Heart right ventricle (tissue), 16 donors: ENCODE measurements around the gene SMIM44. TPM values are rescaled to one million over a fixed set of nuclear protein-coding genes. Genes with fewer than 3 reads are reported as not detected.
"Not testable (repeated sequence)": the region's sequence is repeated elsewhere in the genome, so short reads cannot be mapped to it uniquely, and the experiment has no call there.

Experiments
- ATAC-seq, 8 donors: fragments of 200-7000 bp; cut with Tn5 transposase; one replicate each; pipeline ENCODE4 v1.9.1; 2020; ENCODE audit warnings: mild to moderate bottlenecking in 8 of 8, moderate library complexity in 8 of 8, moderate number of reproducible peaks in 1 of 8
- DNase-seq, 2 donors: peaks; one replicate each; pipeline ENCODE4 v3.0.0-alpha.2; 2020
- H3K27ac ChIP-seq, 10 donors: fragments of 200-600 bp; sonication (generic) in 2 of 10; one replicate each; pipeline versions ENCODE4 v1.5.0 to v1.8.0; 2020 to 2022; ENCODE audit warnings: mild to moderate bottlenecking in 3 of 10
- H3K27me3 ChIP-seq, 7 donors: fragments of 200-600 bp; one replicate each; pipeline ENCODE4 v1.8.0; 2021 to 2022; ENCODE audit warnings: mild to moderate bottlenecking in 2 of 7
- H3K36me3 ChIP-seq, 9 donors: fragments of 200-600 bp; sonication (generic) in 1 of 9; one replicate each; pipeline versions ENCODE4 v1.5.0 to v1.8.0; 2020 to 2022; ENCODE audit warnings: mild to moderate bottlenecking in 2 of 9
- H3K4me1 ChIP-seq, 9 donors: fragments of 200-600 bp; sonication (generic) in 1 of 9; one replicate each; pipeline versions ENCODE4 v1.5.0 to v1.8.0; 2020 to 2022; ENCODE audit warnings: mild to moderate bottlenecking in 4 of 9
- H3K4me3 ChIP-seq, 10 donors: fragments of 200-600 bp; sonication (generic) in 2 of 10; one replicate each; pipeline versions ENCODE4 v1.5.0 to v1.8.0; 2020 to 2022; ENCODE audit warnings: mild to moderate bottlenecking in 7 of 10, moderate library complexity in 2 of 10
- H3K9me3 ChIP-seq, 11 donors: fragments of 200-600 bp in 10 of 11; sonication (generic) in 2 of 11; one replicate each; pipeline versions ENCODE4 v1.5.0 to v1.8.0; 2013 to 2022; ENCODE audit warnings: mild to moderate bottlenecking in 2 of 11, control low read depth in 1 of 11, moderate library complexity in 1 of 11
- WGBS, 2 donors: extraction: QIAGEN DNeasy Blood & Tissue Kit; methylation state at CpG; one replicate each; pipeline ENCODE4 v1.1.7; 2013; ENCODE audit warnings: inconsistent platforms in 1 of 2; 5-methylcytosine and 5-hydroxymethylcytosine counted together
- intact Hi-C, 10 donors: fragments of 100-400 bp; cut with DNase I; formaldehyde crosslinking; loops; one replicate each; pipeline versions ENCODE4 v1.11.1 to v1.14.2; 2022
- polyA plus RNA-seq, 2 donors: library from polyadenylated mRNA; stranded (reverse); fragments of 200-250 nt; gene quantifications; one replicate each; pipeline ENCODE4 v1.2.3, GENCODE V29; 2013
- total RNA-seq, 10 donors: library from RNA; stranded (reverse); fragmentation: NEBNext Ultra II Directional in 3 of 10; extraction: Animal tissue kit (Norgen Biotek cat#: 25700) in 3 of 10; gene quantifications; one replicate each; pipeline versions ENCODE4 v1.2.1 to v1.2.4, GENCODE V29; 2021 to 2023
- TF ChIP-seq, protein P1 (sequence below), 9 donors: fragments of 200-600 bp; sonication (generic) in 2 of 9; IDR thresholded peaks; one replicate each; pipeline versions ENCODE4 v1.5.0 to v1.8.0; 2021 to 2022; ENCODE audit warnings: antibody characterized with exemption in 9 of 9, mild to moderate bottlenecking in 5 of 9, moderate library complexity in 1 of 9
- donor health status: Arrhythmogenic right ventricular cardiomyopathy.
- donor health status: ischemic (EF 13 %, LVEDD 7.1; RV severe dilation, severe dysfunction).
- donor health status: healthy with polysubstance abuse.
- donor health status: DM: no; HTN: yes; CAD: no.
- donor health status: DM: no; HTN: no; CAD: no.
- donor health status: ischemic (EF 25% LVEDD 6.9; RV normal size, moderate dysfunction).
- donor health status: ischemic (EF 25% LVEDD 5.7; RV mildly dilated, moderate dysfunction).
- donor health status: healthy.
- donor health status: DM: yes; HTN: yes; CAD: no.
- donor health status: Ischemic cardiomyopathy.
- donor health status: ischemic (EF 35%, LVEDD 5.7; RV mildly dilated, moderate dysfunction).
- donor health status: nonischemic (EF 11% LVEDD 7.7; RV severe dilation, severe dysfunction).
- donor health status: DM: yes; HTN: yes; CAD: no.
- donor health status: PGD.
- donor health status: ischemic (EF 29% LVEDD 5.4; RV normal size, mild dysfunction).
- donor health status: nonischemic (EF 23%, LVEDD 6.1; RV moderate dilation, normal function).

Gene SMIM44
- total and polyA plus RNA-seq, 12 donors = not detected

- 92 to 93% methylated on average over 38 of the region's 38 CpGs for WGBS, 2 donors
- H3K27me3 ChIP-seq = no peaks in the 10 kb centered on the region
Observed at GRCh38 chr19:3452171-3452941, 30.9 kb downstream of the SMIM44 start.

GRCh38 chr19:3451451-3451866, 31.8 kb downstream of the SMIM44 start:
- Histone ChIP-seq H3K27me3 (no peaks in the 10 kb centered on the region), H3K36me3 (peaks cover 4 to 94% (median 58%) of the 10 kb centered on the region in 9 donors), H3K9me3 (no peaks in the 10 kb centered on the region), H3K4me1 (peaks cover 0 to 15% (median 12%) of the 10 kb centered on the region in 9 donors), H3K27ac (peak overlapping the region; percentile 28 to 87 (median 82)), H3K4me3 (no peak overlapping the region)
- DNase-seq (no peak), ATAC-seq (peak in 1 of 8 donors; percentile 3)
- TF ChIP-seq, protein P1, sequence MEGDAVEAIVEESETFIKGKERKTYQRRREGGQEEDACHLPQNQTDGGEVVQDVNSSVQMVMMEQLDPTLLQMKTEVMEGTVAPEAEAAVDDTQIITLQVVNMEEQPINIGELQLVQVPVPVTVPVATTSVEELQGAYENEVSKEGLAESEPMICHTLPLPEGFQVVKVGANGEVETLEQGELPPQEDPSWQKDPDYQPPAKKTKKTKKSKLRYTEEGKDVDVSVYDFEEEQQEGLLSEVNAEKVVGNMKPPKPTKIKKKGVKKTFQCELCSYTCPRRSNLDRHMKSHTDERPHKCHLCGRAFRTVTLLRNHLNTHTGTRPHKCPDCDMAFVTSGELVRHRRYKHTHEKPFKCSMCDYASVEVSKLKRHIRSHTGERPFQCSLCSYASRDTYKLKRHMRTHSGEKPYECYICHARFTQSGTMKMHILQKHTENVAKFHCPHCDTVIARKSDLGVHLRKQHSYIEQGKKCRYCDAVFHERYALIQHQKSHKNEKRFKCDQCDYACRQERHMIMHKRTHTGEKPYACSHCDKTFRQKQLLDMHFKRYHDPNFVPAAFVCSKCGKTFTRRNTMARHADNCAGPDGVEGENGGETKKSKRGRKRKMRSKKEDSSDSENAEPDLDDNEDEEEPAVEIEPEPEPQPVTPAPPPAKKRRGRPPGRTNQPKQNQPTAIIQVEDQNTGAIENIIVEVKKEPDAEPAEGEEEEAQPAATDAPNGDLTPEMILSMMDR (IDR thresholded peaks at IDR 0.05) = no peak
- intact Hi-C loops = no loop called here
- whole genome bisulfite sequencing, 2 donors = 80 to 81% methylated on average over 10 of the region's 10 CpGs

More at GRCh38 chr19:3452171-3452941, 30.9 kb downstream of the SMIM44 start:
- Histone ChIP-seq H3K4me1 (peaks cover 7 to 24% (median 19%) of the 10 kb centered on the region in 9 donors), H3K9me3 (no peaks in the 10 kb centered on the region), H3K36me3 (peaks cover 4 to 97% (median 58%) of the 10 kb centered on the region in 9 donors), H3K4me3 (no peak overlapping the region), H3K27ac (peak overlapping the region in 6 of 10 donors; percentile 80 to 87 (median 84))
- intact Hi-C loops = no loop called here
- TF ChIP-seq, protein P1 (IDR thresholded peaks at IDR 0.05) = no peak
- ATAC-seq (no peak), DNase-seq (no peak)

DNA sequence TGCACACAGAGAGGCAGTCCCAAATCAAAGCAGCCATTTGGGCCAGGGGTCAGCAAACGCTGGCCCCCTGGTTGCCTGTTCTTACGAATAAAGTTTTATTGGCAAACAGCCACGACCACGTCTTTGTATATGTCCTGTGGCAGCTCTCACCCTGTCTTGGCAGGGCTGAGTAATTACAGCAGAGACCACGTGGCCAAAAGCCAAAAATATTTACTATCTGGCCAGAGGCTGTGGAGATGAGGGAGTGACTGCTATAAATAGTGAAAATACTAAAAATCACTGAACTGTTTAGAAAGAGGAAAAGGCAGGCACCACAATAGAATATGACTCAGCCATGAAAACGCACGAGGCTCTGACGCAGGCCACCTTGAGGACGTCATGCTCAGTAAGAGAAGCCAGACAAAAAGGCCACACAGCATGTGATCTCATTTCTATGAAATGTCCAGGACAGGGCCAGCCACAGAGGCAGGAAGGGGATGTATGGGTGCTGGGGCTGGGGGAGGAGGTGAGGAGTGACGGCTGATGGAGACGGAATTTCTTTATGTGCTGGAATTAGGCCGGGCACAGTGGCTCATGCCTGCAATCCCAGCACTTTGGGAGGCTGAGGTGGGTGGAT, 32.3 kb downstream of the SMIM44 start:
- H3K36me3 ChIP-seq = peaks cover 4 to 94% (median 55%) of the 10 kb centered on the region in 9 donors
- peaks cover 4 to 18% (median 15%) of the 10 kb centered on the region in 9 donors for H3K4me1 ChIP-seq
- ATAC-seq = peak; percentile 39 to 94 (median 90)
- H3K27me3 ChIP-seq = no peaks in the 10 kb centered on the region
- WGBS, 2 donors = 12 to 15% methylated on average over 12 of the region's 12 CpGs
- intact Hi-C loops = no loop called here
- peak overlapping the region; percentile 28 to 87 (median 82) for H3K27ac ChIP-seq
- TF ChIP-seq, protein P1 (IDR thresholded peaks at IDR 0.05) = no peak
- H3K4me3 ChIP-seq = no peak overlapping the region
- peak in 1 of 2 donors; percentile 71 for DNase-seq
- no peaks in the 10 kb centered on the region for H3K9me3 ChIP-seq

DNA sequence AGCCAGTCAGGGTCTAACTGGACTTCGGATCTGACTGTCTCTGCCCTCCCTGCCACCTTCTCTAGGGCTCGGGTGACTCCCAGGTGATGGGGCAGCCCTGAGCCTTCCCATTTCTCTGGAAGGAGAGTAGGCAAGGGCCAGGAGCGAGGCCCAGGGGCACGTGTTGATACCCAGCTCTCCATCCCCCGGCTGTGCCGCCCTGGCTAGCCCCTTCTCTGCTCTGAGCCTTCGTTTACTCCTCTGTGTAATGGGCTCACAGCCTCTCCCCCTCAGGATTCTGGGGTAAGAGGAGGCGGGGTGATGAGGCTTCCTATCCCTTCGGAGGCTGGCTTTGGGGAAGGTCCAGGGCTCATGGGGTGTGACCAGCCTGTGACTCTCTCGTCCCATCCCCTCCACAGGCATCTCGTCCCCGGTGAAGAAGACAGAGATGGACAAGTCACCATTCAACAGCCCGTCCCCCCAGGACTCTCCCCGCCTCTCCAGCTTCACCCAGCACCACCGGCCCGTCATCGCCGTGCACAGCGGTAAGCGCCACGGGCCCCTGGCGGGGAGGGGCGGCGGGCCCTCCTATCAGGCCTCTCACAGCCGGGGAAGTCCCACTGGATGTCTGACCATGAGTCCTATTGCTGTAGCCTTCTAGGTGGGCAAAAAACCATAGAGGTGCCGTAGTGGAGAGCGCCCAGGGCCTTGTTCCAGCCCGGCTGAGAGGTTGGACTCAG, 34.5 kb downstream of the SMIM44 start:
- Histone ChIP-seq H3K9me3 (no peaks in the 10 kb centered on the region), H3K4me3 (no peak overlapping the region), H3K36me3 (peaks cover 0 to 89% (median 34%) of the 10 kb centered on the region in 9 donors), H3K27me3 (no peaks in the 10 kb centered on the region), H3K27ac (peak overlapping the region in 3 of 10 donors; percentile 2 to 35 (median 19)), H3K4me1 (peaks cover 14 to 40% (median 34%) of the 10 kb centered on the region in 9 donors)
- DNase-seq = no peak
- TF ChIP-seq, protein P1 (IDR thresholded peaks at IDR 0.05) = no peak
- ATAC-seq = no peak
- WGBS, 2 donors = 92 to 95% methylated on average over 28 of the region's 28 CpGs
- intact Hi-C loops = no loop called here

DNA sequence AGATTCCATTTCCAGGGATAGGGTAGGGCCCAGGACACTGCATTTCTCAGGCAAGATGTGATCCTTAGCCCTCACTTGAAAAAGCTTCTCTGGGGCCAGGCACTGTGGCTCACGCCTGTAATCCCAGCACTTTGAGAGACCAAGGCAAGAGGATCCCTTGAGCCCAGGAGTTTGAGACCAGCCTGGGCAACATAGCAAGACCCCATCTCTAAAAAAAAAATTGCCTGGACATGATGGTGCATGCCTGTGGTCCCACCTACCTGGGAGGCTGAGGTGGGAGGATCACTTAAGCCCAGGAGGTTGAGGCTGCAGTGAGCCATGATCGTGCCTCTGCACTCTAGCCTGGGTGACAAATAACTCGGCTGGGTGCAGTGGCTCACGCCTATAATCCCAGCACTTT, 36.6 kb downstream of the SMIM44 start:
- peaks cover 15 to 55% (median 37%) of the 10 kb centered on the region in 9 donors for H3K4me1 ChIP-seq
- peak overlapping the region in 3 of 10 donors; percentile 35 to 82 (median 46) for H3K27ac ChIP-seq
- H3K9me3 ChIP-seq, H3K4me3 ChIP-seq, ATAC-seq, DNase-seq, H3K27me3 ChIP-seq, intact Hi-C loops: not testable (repeated sequence)
- H3K36me3 ChIP-seq = peaks cover 0 to 88% (median 15%) of the 10 kb centered on the region in 9 donors
- 95% methylated on average over 4 of the region's 4 CpGs for WGBS, 2 donors
